Urinary bladder (tissue), 4 donors: ENCODE results near the gene CCSER1. TPM values are rescaled to one million over a fixed set of nuclear protein-coding genes. Genes with fewer than 3 reads are reported as not detected.
"Not testable (repeated sequence)": the region's sequence is repeated elsewhere in the genome, so short reads cannot be mapped to it uniquely, and the experiment has no call there.

Source experiments
- DNase-seq: peaks from one replicate; pipeline ENCODE4 v3.0.0-alpha.2; 2015; ENCODE audit errors: extremely low spot score
- H3K27ac ChIP-seq: one replicate; pipeline ENCODE4 v1.5.1; 2013; ENCODE audit warnings: low read depth, mild to moderate bottlenecking, moderate library complexity
- H3K36me3 ChIP-seq: one replicate; pipeline ENCODE4 v1.6.1; 2013; ENCODE audit warnings: mild to moderate bottlenecking, moderate library complexity; ENCODE audit not compliant: insufficient read depth
- H3K4me1 ChIP-seq: one replicate; pipeline ENCODE4 v1.6.1; 2013; ENCODE audit warnings: mild to moderate bottlenecking, moderate library complexity; ENCODE audit not compliant: insufficient read depth
- H3K4me3 ChIP-seq: one replicate; pipeline ENCODE4 v1.5.1; 2013; ENCODE audit warnings: low read depth, low read length
- WGBS: extraction: QIAGEN DNeasy Blood & Tissue Kit; methylation state at CpG from one replicate; pipeline ENCODE4 v1.1.7; 2013; 5-methylcytosine and 5-hydroxymethylcytosine counted together
- polyA plus RNA-seq: library from polyadenylated mRNA; stranded (reverse); fragments of 200-250 nt; gene quantifications from one replicate; pipeline ENCODE4 v1.2.3, GENCODE V29; 2013
- total RNA-seq: library from RNA; depleted of rRNA; stranded (reverse); fragments of >200 nt; gene quantifications from one replicate; pipeline ENCODE4 v1.2.3, GENCODE V29; 2014
- donor health status: healthy with polysubstance abuse.
- donor health status: healthy.

The CCSER1 gene
- total and polyA plus RNA-seq, 2 donors, result 1.4 to 88.0 TPM

DNA sequence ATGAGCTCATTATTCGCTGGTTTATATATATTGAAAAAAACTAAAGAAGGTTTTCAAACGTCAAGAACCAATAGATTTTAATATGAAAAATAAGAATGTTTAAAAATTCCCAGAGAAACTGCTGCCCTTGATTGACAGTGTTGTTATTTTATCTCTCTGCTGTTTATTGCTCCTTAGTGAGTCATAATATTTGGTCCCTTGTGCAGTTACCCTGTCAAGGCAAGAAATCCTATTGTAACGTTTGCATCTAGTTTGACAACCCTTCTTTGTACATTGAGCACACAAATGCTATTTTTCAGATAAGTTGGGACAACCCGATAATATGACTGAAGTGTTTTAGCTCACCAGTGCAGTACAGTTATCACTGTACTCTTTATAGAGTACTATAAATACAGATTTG is 349.4 kb downstream of the CCSER1 start:
- no peaks in the 10 kb centered on the region for H3K4me1 ChIP-seq
- no peak overlapping the region for H3K27ac ChIP-seq
- no peak for DNase-seq
- H3K4me3 ChIP-seq, result no peak overlapping the region
- WGBS, result 72% methylated on average over 4 of the region's 4 CpGs
- H3K36me3 ChIP-seq, result no peaks in the 10 kb centered on the region

DNA sequence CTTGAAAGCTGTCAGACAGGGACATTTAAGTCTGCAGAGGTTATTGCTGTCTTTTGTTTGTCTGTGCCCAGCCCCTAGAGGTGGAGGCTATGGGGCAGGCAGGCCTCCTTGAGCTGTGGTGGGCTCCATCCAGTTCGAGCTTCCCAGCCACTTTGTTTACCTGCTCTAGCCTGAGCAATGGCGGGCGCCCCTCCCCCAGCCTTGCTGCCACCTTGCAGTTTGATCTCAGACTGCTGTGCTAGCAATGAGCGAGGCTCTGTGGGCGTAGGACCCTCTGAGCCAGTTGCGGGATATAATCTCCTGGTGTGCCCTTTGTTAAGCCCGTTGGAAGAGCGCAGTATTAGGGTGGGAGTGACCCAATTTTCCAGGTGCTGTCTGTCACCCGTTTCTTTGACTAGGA is 357.7 kb downstream of the CCSER1 start:
- not testable (repeated sequence) for H3K4me3 ChIP-seq, H3K36me3 ChIP-seq, H3K27ac ChIP-seq, H3K4me1 ChIP-seq, DNase-seq
- WGBS, result 90% methylated on average over 9 of the region's 9 CpGs

DNA sequence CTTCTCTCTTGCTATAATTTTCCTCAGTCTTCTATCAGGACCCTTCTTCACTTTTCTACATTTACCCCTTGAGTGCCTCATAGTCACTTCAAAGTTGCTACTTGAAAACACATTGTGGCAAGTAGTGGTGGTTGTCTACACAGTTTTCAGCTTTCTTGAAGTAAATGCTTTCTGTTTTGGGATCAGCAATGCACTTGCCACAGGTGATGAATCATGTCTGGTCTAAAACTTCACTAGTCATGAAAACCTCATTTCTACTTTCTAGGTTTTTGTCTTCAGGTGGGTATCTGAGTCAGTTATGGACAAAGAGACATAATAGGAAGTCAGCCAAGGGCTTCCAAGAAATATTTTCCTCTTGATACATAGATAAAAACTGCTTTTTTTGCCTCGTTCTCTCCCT is 359.2 kb downstream of the CCSER1 start:
- Histone ChIP-seq H3K4me1 (no peaks in the 10 kb centered on the region), H3K4me3 (no peak overlapping the region), H3K36me3 (no peaks in the 10 kb centered on the region), H3K27ac (no peak overlapping the region)
- DNase-seq, result no peak
- 81% methylated on average over 1 of the region's 1 CpG for WGBS

DNA sequence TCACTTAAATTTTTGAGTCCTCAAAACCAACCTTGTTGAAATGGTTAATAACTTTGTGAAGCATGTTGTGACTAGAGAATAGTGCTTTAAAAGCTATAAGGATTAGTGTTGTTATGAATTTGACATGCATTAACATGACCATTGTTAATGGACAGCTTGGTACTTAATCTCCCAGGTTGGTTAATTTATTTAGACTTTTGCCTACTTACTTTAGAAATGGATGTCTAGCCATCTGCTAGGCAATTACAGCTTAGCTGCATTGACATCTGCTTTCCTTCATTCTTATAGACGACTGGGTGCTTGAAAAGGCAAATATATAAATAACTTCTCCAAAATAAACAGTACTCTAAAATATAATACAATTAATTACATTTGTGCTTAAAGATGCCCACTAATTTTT is 368.0 kb downstream of the CCSER1 start:
- Histone ChIP-seq H3K36me3 (no peaks in the 10 kb centered on the region), H3K4me3 (no peak overlapping the region), H3K27ac (no peak overlapping the region), H3K4me1 (no peaks in the 10 kb centered on the region)
- DNase-seq, result no peak
- WGBS, result 56% methylated on average over 1 of the region's 1 CpG

DNA sequence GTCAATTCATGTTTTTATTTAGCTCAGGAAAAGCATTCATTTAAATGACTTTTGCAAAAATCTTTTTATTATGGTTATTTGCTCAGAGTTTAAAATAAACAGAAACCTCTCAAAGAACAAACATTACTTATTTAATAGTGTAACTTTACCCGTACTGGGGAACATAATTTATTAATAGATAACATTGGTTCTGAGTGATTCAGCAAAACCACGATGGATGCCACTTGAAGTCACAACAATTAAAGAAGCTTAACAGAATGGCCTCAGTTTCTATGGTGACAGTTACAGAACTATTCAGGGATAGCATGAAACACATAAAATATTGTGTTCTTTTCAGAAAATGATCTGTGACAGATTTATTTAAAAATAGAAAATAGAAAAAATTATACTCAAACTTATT is 368.7 kb downstream of the CCSER1 start:
- DNase-seq, result no peak
- H3K4me3 ChIP-seq, result no peak overlapping the region
- no peaks in the 10 kb centered on the region for H3K4me1 ChIP-seq
- 29% methylated on average over 2 of the region's 2 CpGs for WGBS
- H3K36me3 ChIP-seq, result no peaks in the 10 kb centered on the region
- no peak overlapping the region for H3K27ac ChIP-seq

DNA sequence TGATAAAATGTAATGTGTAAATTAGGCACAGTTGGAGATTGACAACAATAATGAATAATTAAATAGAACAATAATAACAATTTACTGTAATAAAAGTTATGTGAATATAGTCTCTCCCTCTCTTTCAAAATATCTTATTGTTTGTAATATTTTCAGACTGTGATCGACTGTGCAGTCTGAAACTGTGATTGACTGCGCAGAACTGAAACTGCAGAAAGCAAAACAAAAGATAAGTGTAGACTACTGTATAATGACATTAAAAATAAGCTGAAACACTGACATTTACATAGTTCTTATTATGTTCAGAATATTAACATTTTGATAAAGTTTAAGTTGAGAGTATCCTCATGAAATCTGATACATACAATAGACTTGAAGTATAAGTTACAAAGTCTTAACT is 371.0 kb downstream of the CCSER1 start:
- 94% methylated on average over 2 of the region's 2 CpGs for WGBS
- no peak for DNase-seq
- H3K4me3 ChIP-seq, result no peak overlapping the region
- H3K4me1 ChIP-seq, result no peaks in the 10 kb centered on the region
- H3K36me3 ChIP-seq, result no peaks in the 10 kb centered on the region
- no peak overlapping the region for H3K27ac ChIP-seq

DNA sequence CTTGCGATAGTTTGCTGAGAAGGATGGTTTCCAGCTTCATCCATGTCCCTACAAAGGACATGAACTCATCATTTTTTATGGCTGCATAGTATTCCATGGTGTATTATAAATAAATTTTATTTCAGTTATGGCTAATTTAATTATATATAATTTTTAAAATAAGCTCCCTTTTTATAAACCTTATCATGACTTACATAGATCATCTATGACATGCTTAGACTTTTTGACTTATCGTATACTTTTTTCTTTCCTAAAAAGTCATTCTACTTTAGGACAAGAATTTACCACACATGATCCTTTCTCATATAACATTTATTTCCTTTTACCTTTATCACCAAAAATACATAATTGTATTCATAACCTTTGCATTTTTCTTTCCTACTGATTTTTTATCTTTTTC is 376.5 kb downstream of the CCSER1 start:
- Histone ChIP-seq H3K4me3 (no peak overlapping the region), H3K36me3 (no peaks in the 10 kb centered on the region), H3K27ac (no peak overlapping the region), H3K4me1 (no peaks in the 10 kb centered on the region)
- 94% methylated on average over 2 of the region's 2 CpGs for WGBS
- no peak for DNase-seq

DNA sequence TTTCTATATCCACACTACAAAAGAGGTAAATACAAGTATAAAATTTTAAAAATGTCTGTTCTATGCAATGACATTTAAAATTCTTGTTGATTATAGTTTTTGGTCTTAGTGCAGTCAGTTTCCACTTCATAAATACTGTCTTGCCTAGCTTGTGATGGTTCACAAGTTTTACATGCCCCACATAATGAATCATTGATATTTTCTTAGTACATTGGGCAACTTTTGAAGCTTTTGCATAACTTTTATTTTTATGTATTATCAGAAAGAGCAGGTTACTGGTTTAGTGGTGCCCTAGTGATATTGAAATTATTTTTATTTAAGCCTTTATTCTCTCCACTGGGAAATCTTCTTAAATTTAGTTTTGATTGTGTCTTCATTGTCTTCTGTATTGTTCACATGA is 388.0 kb downstream of the CCSER1 start:
- Histone ChIP-seq H3K27ac (no peak overlapping the region), H3K4me1 (no peaks in the 10 kb centered on the region), H3K4me3 (no peak overlapping the region), H3K36me3 (no peaks in the 10 kb centered on the region)
- no peak for DNase-seq

DNA sequence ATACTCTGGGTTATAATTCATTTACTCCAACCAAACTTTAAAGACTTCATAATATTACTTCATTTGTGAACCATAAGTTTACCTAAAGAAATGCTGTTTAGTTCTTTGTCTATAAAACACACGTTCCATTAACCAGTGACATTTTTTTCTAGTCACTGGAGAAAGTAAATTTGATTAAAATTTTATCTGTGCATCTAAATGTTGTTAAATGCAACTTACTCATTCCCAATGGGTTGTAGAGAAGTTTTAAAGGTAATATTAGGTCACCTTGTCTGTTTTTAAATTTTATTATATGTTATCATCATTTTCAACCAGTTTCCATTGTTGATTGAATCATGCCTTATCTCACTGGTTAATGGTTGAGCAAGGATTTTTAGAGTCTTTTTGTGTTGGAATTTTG is 401.4 kb downstream of the CCSER1 start:
- 81% methylated on average over 1 of the region's 1 CpG for WGBS
- Histone ChIP-seq H3K36me3 (no peaks in the 10 kb centered on the region), H3K4me3 (no peak overlapping the region), H3K27ac (no peak overlapping the region), H3K4me1 (no peaks in the 10 kb centered on the region)
- no peak for DNase-seq

DNA sequence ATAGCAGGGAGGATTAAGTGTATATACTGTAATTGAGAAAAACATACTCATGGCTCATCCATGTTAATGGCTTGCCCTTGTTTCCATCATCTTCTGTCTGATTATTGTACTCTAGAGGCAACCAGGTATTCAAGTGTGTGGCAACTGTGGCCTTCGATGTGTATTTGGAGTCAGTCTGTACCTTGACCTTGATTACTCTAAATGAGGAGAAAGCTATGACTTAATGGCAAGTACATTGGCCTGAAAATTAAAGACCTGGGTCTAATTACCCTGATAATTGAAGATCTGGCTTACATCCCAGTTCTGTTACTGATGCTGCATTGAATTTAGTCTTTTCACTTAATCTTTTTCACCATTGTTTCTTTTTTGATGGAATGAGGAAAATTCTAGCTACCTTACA is 409.2 kb downstream of the CCSER1 start:
- H3K4me1 ChIP-seq, result no peaks in the 10 kb centered on the region

DNA sequence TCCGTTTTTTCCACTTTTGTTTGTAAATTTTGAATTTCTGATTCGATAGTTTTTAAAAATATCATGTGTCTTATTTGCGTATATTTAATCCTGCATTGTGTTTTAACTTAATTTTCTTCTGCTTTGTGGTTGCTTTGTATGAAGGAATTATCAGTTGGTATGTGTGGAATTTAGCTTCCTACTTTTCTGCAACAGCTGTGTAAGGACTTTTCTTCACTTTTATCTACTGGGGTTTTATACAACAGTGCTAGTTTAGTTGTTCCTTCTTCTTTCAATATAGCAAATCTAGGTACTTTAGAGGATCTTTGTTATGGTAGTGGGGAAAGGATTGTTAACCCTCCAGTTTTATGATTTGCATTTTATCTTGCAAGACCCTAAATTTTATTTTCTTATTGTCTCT is 410.3 kb downstream of the CCSER1 start:
- 92% methylated on average over 3 of the region's 3 CpGs for WGBS
- no peak overlapping the region for H3K4me3 ChIP-seq
- no peaks in the 10 kb centered on the region for H3K4me1 ChIP-seq
- no peaks in the 10 kb centered on the region for H3K36me3 ChIP-seq
- no peak for DNase-seq
- no peak overlapping the region for H3K27ac ChIP-seq

More for the DNA sequence above, 409.2 kb downstream of the CCSER1 start:
- no peaks in the 10 kb centered on the region for H3K36me3 ChIP-seq
- 95% methylated on average over 1 of the region's 1 CpG for WGBS
- H3K27ac ChIP-seq, result no peak overlapping the region
- no peak for DNase-seq
- H3K4me3 ChIP-seq, result no peak overlapping the region

DNA sequence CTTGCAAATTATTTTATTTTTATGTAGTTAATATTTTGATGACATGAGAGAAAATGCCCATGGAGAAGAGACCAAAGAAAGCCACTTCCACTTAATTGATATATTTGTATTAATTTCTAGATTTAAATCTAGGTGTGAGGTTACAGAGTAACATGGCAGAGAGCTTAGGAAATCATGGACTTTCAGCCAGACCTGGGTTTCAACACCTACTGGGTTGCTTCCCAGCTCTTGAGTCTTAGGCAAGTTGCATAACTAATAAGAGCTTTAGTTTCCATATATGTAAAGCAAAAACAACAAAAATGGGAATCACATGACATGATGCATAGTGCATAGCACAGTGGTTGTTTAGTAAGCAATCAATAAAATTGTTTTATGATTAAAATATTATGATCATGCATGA is 413.3 kb downstream of the CCSER1 start:
- no peak overlapping the region for H3K4me3 ChIP-seq
- DNase-seq, result no peak
- no peaks in the 10 kb centered on the region for H3K4me1 ChIP-seq

DNA sequence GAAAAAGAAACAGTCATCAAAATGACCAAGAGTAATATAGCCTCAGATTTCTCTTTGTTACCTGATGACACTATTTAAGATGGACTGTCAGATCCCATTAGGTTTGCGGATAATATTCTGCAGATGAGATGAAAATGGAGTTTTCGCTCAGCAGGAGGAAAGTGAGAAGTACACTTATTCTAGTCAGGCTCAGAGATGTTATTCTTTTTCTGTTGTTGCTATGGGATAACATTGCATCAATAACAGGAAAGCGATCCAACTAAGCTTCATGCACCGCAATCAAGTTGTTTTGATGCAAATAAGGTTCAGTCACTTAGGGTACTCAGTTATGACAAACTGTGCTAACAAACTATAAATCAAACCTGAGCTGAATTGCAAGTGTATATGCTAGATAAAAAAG is 415.0 kb downstream of the CCSER1 start:
- Histone ChIP-seq H3K4me1 (no peaks in the 10 kb centered on the region), H3K4me3 (no peak overlapping the region), H3K27ac (no peak overlapping the region), H3K36me3 (no peaks in the 10 kb centered on the region)
- WGBS, result 63% methylated on average over 4 of the region's 4 CpGs
- DNase-seq, result no peak

More for the DNA sequence above, 413.3 kb downstream of the CCSER1 start:
- Histone ChIP-seq H3K36me3 (no peaks in the 10 kb centered on the region), H3K27ac (no peak overlapping the region)

DNA sequence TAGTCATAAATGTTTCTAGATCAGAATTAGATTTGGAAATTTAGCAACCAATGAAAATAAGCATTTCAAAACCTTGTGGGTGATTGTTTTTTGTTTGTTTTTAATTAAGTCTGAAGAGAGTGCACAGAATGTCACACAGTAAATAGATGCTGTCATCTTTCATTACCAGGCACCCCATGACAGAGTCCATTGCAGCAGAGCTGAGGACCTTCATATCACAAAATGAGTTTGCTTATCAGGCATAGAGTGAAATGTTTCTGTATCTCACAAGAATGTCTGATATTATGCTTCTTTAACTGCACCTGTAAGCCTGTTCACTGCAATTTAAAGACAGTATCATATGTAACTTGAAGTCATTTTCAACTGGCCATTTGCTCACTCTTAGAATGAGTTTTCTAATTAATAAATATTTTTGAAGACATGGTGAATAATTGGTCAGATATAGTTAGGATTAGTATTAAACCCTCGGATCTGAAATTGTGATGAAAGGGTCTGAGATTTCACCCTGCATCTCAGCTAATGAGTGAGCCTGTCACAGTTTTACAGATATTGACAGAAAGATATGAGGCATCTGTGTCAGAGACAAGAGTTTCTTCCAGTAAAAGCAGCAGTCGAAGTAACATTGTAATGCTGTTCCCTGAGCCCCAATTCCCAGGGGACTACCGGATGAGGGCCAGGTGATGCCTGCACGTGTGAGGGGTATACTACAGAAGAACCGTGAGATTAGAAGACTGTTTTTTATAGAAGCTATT is 416.4 kb downstream of the CCSER1 start:
- Histone ChIP-seq H3K4me3 (no peak overlapping the region), H3K36me3 (no peaks in the 10 kb centered on the region), H3K4me1 (no peaks in the 10 kb centered on the region), H3K27ac (no peak overlapping the region)
- DNase-seq, result no peak
- 71% methylated on average over 5 of the region's 5 CpGs for WGBS

DNA sequence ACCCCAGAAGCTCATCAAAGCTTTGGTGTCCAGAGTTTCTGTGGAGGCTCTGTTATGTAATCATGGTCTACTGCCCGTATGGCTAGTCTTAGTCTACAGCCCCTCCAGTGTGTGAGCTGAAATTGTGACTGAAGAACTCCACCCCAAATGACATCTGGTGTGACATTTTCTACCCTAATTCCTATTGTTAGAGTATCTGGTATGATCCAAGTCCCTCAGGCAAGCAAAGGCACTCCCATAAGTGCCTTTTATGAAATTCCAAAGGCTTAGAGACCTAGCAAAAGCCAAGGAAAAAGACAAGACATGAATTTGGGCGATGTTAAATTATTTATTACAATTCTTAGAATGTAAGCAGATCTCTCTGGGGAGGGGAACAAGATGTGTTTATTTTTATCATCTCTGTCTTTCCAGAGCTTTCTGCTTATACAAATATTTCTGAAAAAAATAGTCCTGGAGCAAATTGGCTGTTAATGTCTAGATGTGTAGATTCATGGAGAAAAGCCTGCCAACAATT is 417.4 kb downstream of the CCSER1 start:
- Histone ChIP-seq H3K36me3 (no peaks in the 10 kb centered on the region), H3K4me3 (no peak overlapping the region), H3K4me1 (no peaks in the 10 kb centered on the region), H3K27ac (no peak overlapping the region)
- DNase-seq, result no peak
- WGBS, result 49% methylated on average over 2 of the region's 2 CpGs
